ENCODE results near the gene ZNF174.

DNA sequence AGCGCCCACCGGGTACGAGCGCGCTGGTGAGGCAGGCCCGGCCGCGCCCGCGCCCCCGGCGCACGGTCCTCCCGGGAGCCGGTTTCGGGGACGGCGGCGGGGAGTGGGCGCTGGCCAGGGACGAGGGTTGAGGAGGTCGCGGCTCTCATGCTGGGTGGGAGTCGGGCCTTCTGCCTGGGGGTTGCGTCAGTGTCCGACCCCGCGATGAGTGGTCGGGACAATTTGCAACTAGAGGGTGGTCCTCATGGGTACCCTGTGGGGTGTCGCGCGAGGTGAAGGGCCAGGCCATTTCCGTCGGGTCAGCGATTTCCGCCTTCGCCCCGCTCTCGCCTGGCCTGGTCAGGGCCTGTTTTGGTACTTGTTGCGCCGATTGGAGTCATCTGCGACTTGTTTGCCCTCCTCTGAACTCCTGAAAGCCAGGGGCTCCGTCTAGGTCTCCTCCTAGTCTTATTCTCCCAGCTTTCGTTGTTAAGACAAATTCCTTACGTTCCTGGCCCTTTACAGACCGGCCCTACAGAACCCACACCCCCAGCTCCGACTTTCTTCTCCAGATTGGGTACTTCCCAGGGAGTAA is 57.4 kb downstream of the ZNF174 start:
- TF ChIP-seq CTCF (IDR thresholded peaks at IDR 0.05; ENCODE audit: insufficient read depth, low read length): no peak
- TF ChIP-seq, protein P1, sequence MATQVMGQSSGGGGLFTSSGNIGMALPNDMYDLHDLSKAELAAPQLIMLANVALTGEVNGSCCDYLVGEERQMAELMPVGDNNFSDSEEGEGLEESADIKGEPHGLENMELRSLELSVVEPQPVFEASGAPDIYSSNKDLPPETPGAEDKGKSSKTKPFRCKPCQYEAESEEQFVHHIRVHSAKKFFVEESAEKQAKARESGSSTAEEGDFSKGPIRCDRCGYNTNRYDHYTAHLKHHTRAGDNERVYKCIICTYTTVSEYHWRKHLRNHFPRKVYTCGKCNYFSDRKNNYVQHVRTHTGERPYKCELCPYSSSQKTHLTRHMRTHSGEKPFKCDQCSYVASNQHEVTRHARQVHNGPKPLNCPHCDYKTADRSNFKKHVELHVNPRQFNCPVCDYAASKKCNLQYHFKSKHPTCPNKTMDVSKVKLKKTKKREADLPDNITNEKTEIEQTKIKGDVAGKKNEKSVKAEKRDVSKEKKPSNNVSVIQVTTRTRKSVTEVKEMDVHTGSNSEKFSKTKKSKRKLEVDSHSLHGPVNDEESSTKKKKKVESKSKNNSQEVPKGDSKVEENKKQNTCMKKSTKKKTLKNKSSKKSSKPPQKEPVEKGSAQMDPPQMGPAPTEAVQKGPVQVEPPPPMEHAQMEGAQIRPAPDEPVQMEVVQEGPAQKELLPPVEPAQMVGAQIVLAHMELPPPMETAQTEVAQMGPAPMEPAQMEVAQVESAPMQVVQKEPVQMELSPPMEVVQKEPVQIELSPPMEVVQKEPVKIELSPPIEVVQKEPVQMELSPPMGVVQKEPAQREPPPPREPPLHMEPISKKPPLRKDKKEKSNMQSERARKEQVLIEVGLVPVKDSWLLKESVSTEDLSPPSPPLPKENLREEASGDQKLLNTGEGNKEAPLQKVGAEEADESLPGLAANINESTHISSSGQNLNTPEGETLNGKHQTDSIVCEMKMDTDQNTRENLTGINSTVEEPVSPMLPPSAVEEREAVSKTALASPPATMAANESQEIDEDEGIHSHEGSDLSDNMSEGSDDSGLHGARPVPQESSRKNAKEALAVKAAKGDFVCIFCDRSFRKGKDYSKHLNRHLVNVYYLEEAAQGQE (IDR thresholded peaks at IDR 0.05; ENCODE audit: insufficient replicate concordance, low read depth): no peak
- no peak for TF ChIP-seq GABPA (IDR thresholded peaks at IDR 0.05; ENCODE audit: low read depth)
- TF ChIP-seq POLR2AphosphoS5 (IDR thresholded peaks at IDR 0.05; ENCODE audit: low read depth): no peak
- no peak for TF ChIP-seq SPI1 (IDR thresholded peaks at IDR 0.05; ENCODE audit: borderline replicate concordance, low read depth)
